ENCODE measurements around the gene FANCM. TPM values are rescaled to one million over a fixed set of nuclear protein-coding genes. Genes with fewer than 3 reads are reported as not detected.
A peak's percentile ranks its signal among the peaks of the same experiment; 100 is the strongest.

The FANCM gene, protein sequence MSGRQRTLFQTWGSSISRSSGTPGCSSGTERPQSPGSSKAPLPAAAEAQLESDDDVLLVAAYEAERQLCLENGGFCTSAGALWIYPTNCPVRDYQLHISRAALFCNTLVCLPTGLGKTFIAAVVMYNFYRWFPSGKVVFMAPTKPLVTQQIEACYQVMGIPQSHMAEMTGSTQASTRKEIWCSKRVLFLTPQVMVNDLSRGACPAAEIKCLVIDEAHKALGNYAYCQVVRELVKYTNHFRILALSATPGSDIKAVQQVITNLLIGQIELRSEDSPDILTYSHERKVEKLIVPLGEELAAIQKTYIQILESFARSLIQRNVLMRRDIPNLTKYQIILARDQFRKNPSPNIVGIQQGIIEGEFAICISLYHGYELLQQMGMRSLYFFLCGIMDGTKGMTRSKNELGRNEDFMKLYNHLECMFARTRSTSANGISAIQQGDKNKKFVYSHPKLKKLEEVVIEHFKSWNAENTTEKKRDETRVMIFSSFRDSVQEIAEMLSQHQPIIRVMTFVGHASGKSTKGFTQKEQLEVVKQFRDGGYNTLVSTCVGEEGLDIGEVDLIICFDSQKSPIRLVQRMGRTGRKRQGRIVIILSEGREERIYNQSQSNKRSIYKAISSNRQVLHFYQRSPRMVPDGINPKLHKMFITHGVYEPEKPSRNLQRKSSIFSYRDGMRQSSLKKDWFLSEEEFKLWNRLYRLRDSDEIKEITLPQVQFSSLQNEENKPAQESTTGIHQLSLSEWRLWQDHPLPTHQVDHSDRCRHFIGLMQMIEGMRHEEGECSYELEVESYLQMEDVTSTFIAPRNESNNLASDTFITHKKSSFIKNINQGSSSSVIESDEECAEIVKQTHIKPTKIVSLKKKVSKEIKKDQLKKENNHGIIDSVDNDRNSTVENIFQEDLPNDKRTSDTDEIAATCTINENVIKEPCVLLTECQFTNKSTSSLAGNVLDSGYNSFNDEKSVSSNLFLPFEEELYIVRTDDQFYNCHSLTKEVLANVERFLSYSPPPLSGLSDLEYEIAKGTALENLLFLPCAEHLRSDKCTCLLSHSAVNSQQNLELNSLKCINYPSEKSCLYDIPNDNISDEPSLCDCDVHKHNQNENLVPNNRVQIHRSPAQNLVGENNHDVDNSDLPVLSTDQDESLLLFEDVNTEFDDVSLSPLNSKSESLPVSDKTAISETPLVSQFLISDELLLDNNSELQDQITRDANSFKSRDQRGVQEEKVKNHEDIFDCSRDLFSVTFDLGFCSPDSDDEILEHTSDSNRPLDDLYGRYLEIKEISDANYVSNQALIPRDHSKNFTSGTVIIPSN (N-terminal part only)
- polyA plus RNA-seq (ENCODE audit: insufficient read length in 3 of 3): 10 to 100 TPM; 11.8 to 15.2 (median 13.1) TPM

GRCh38 chr14:45135659-45136395 is at the start of gene FANCM:
FANCM (plus strand) TSS chr14:45135930; CDS start chr14:45136032, 102 bp downstream.
- peak; percentile 97 to 98 (median 97) for DNase-seq (ENCODE audit: low read depth in 3 of 3, low spot score in 2 of 3)

- DNase-seq (ENCODE audit: low read depth in 3 of 3, low spot score in 2 of 3): no peak
These were observed 45.9 kb upstream of the FANCM start for GRCh38 chr14:45089813-45090212.

GRCh38 chr14:45091710-45092109 is 44.0 kb upstream of the FANCM start:
- no peak for DNase-seq (ENCODE audit: low read depth in 3 of 3, low spot score in 2 of 3)

GRCh38 chr14:45094275-45094674 is 41.5 kb upstream of the FANCM start:
- no peak for DNase-seq (ENCODE audit: low read depth in 3 of 3, low spot score in 2 of 3)

GRCh38 chr14:45095143-45095542 is 40.6 kb upstream of the FANCM start:
- DNase-seq (ENCODE audit: low read depth in 3 of 3, low spot score in 2 of 3): no peak

- no peak for DNase-seq (ENCODE audit: low read depth in 3 of 3, low spot score in 2 of 3)
These were observed 39.5 kb upstream of the FANCM start for GRCh38 chr14:45096218-45096617.

DNA sequence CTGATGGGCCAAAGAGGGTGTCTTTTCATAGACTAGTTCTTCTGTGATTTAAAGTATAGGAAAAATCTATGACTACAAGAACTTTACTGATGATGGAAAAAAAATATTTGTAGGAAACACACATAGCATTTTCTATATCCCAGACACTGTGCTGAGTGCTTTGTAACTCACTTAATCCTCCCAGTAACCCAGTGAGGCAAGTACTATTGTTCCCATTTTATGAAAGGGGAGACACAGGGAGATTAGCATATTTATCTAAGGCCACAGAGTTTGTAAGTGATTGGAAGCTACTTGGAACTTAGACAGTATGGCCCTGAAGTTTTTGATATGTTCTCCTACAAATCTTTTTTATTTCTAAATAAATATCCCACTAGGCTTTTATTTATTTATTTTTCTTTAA is 31.9 kb upstream of the FANCM start:
- DNase-seq (ENCODE audit: low read depth in 3 of 3, low spot score in 2 of 3): no peak

GRCh38 chr14:45104561-45104960 is 31.2 kb upstream of the FANCM start:
- no peak for DNase-seq (ENCODE audit: low read depth in 3 of 3, low spot score in 2 of 3)

- DNase-seq (ENCODE audit: low read depth in 3 of 3, low spot score in 2 of 3): no peak
These were observed 22.6 kb upstream of the FANCM start for GRCh38 chr14:45112896-45113781.

- DNase-seq (ENCODE audit: low read depth in 3 of 3, low spot score in 2 of 3): no peak
These were observed 21.4 kb upstream of the FANCM start for GRCh38 chr14:45114327-45114726.

- DNase-seq (ENCODE audit: low read depth in 3 of 3, low spot score in 2 of 3): no peak
These were observed 17.1 kb upstream of the FANCM start for GRCh38 chr14:45118594-45118993.

DNA sequence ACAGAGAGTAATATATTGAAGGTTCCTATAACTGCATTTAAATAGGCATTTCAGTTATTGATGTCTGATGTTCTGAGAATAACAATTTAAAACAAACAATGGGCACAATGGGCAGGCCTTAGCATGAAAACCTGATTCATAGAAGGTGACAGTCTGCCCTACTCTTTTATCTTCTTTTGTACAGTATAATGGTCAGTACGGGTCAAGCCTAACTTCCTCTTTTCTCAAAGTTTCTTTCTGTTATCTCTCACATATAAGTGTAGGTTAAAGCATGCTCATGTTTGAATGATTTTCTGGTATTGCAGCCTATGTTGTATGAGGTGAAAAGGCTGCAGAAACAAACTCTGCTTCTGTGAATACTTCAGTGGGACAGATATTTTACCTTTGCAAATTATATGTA is 15.6 kb upstream of the FANCM start:
- no peak for DNase-seq (ENCODE audit: low read depth in 3 of 3, low spot score in 2 of 3)

- DNase-seq (ENCODE audit: low read depth in 3 of 3, low spot score in 2 of 3): no peak
These were observed 12.5 kb upstream of the FANCM start for GRCh38 chr14:45123271-45123670.

- no peak for DNase-seq (ENCODE audit: low read depth in 3 of 3, low spot score in 2 of 3)
These were observed 10.0 kb upstream of the FANCM start for GRCh38 chr14:45125754-45126153.

- no peak for DNase-seq (ENCODE audit: low read depth in 3 of 3, low spot score in 2 of 3)
These were observed 6.6 kb upstream of the FANCM start for GRCh38 chr14:45128963-45129629.

DNA sequence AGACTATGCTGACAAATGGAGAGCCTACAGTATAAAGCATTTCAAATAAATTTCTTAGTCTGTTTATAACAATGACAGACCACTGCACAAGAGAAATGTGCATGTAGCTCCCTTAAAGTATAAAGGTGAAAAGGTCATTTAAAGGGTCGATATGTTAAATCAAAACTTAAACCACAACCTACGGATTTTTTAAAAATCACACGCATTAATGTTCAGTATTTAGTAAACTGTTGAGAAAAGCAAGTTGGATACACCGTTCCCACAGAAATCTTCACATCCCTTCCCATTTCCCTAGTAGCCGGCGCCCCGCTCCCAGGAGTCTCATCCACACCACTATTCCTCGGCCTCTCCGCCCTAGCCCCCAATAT is 2.1 kb upstream of the FANCM start:
- peak in 1 of 3 donors; percentile 12 for DNase-seq (ENCODE audit: low read depth in 3 of 3, low spot score in 2 of 3)

GRCh38 chr14:45134051-45134958 is 1.4 kb upstream of the FANCM start, which contains the start of gene FKBP3:
FKBP3 (minus strand) TSS chr14:45134481; CDS start chr14:45134456, 25 bp downstream.
- peak; percentile 93 to 96 (median 94) for DNase-seq (ENCODE audit: low read depth in 3 of 3, low spot score in 2 of 3)
